ENCODE measurements around the gene MATN1.
"Not testable (repeated sequence)": the region's sequence is repeated elsewhere in the genome, so short reads cannot be mapped to it uniquely, and the experiment has no call there.

Gene MATN1

GRCh38 chr1:30723331-30723755 is at the start of gene MATN1:
TSS of gene MATN1 (minus strand) at chr1:30723585. CDS start at chr1:30723551, 34 bp downstream.
- H3K27ac ChIP-seq (ENCODE audit: low read length), result no peak within 1 kb of the TSS
- peaks cover 3% of the 10 kb centered on the region; the same call in 1 of the 2 replicates for H3K4me1 ChIP-seq (ENCODE audit: insufficient read depth, low read length)
- no peak within 1 kb of the TSS for H3K4me3 ChIP-seq (ENCODE audit: low read length)
- no peak within 1 kb of the TSS for H3K9ac ChIP-seq (ENCODE audit: low read depth, low read length)
- H3K9me3 ChIP-seq (ENCODE audit: insufficient read depth, low read depth, low read length), result no peaks in the 10 kb centered on the region
- H3K36me3 ChIP-seq (ENCODE audit: insufficient read depth, low read depth, low read length), result no peaks in the 10 kb centered on the region
- no peaks in the 10 kb centered on the region for H3K27me3 ChIP-seq (ENCODE audit: insufficient read depth, low read length)

- H3K27me3 ChIP-seq (ENCODE audit: insufficient read depth, low read length), result no peaks in the 10 kb centered on the region
- no peaks in the 10 kb centered on the region for H3K9me3 ChIP-seq (ENCODE audit: insufficient read depth, low read depth, low read length)
- H3K4me1 ChIP-seq (ENCODE audit: insufficient read depth, low read length), result no peaks in the 10 kb centered on the region
- H3K36me3 ChIP-seq (ENCODE audit: insufficient read depth, low read depth, low read length), result no peaks in the 10 kb centered on the region
- H3K27ac ChIP-seq (ENCODE audit: low read length), result no peak overlapping the region
- no peak overlapping the region for H3K9ac ChIP-seq (ENCODE audit: low read depth, low read length)
- H3K4me3 ChIP-seq (ENCODE audit: low read length), result no peak overlapping the region
These were observed 47.6 kb upstream of the MATN1 start for GRCh38 chr1:30771005-30771404.

- no peak overlapping the region for H3K9ac ChIP-seq (ENCODE audit: low read depth, low read length)
- H3K36me3 ChIP-seq (ENCODE audit: insufficient read depth, low read depth, low read length), result no peaks in the 10 kb centered on the region
- H3K27ac ChIP-seq (ENCODE audit: low read length), result no peak overlapping the region
- H3K27me3 ChIP-seq (ENCODE audit: insufficient read depth, low read length), result no peaks in the 10 kb centered on the region
- no peaks in the 10 kb centered on the region for H3K9me3 ChIP-seq (ENCODE audit: insufficient read depth, low read depth, low read length)
- no peak overlapping the region for H3K4me3 ChIP-seq (ENCODE audit: low read length)
- H3K4me1 ChIP-seq (ENCODE audit: insufficient read depth, low read length), result no peaks in the 10 kb centered on the region
These were observed 46.8 kb upstream of the MATN1 start for GRCh38 chr1:30770150-30770549.

- Histone ChIP-seq H3K4me1 (ENCODE audit: insufficient read depth, low read length) (no peaks in the 10 kb centered on the region), H3K9me3 (ENCODE audit: insufficient read depth, low read depth, low read length) (no peaks in the 10 kb centered on the region), H3K27ac (ENCODE audit: low read length) (no peak overlapping the region), H3K36me3 (ENCODE audit: insufficient read depth, low read depth, low read length) (no peaks in the 10 kb centered on the region), H3K9ac (ENCODE audit: low read depth, low read length) (no peak overlapping the region), H3K27me3 (ENCODE audit: insufficient read depth, low read length) (no peaks in the 10 kb centered on the region), H3K4me3 (ENCODE audit: low read length) (no peak overlapping the region)
These were observed 45.7 kb upstream of the MATN1 start for GRCh38 chr1:30768830-30769718.

- no peak overlapping the region for H3K27ac ChIP-seq (ENCODE audit: low read length)
- no peak overlapping the region for H3K4me3 ChIP-seq (ENCODE audit: low read length)
- no peaks in the 10 kb centered on the region for H3K9me3 ChIP-seq (ENCODE audit: insufficient read depth, low read depth, low read length)
- H3K4me1 ChIP-seq (ENCODE audit: insufficient read depth, low read length), result no peaks in the 10 kb centered on the region
- no peaks in the 10 kb centered on the region for H3K36me3 ChIP-seq (ENCODE audit: insufficient read depth, low read depth, low read length)
- H3K9ac ChIP-seq (ENCODE audit: low read depth, low read length), result no peak overlapping the region
- H3K27me3 ChIP-seq (ENCODE audit: insufficient read depth, low read length), result no peaks in the 10 kb centered on the region
These were observed 44.9 kb upstream of the MATN1 start for GRCh38 chr1:30768159-30768829.

GRCh38 chr1:30766948-30767347 is 43.6 kb upstream of the MATN1 start:
- not testable (repeated sequence) for H3K9ac ChIP-seq (ENCODE audit: low read depth, low read length); H3K9me3 ChIP-seq (ENCODE audit: insufficient read depth, low read depth, low read length); H3K36me3 ChIP-seq (ENCODE audit: insufficient read depth, low read depth, low read length); H3K4me3 ChIP-seq (ENCODE audit: low read length); H3K27me3 ChIP-seq (ENCODE audit: insufficient read depth, low read length); H3K27ac ChIP-seq (ENCODE audit: low read length); H3K4me1 ChIP-seq (ENCODE audit: insufficient read depth, low read length)

GRCh38 chr1:30765556-30766434 is 42.4 kb upstream of the MATN1 start:
- Histone ChIP-seq H3K4me3 (ENCODE audit: low read length) (no peak overlapping the region), H3K9me3 (ENCODE audit: insufficient read depth, low read depth, low read length) (no peaks in the 10 kb centered on the region), H3K27me3 (ENCODE audit: insufficient read depth, low read length) (no peaks in the 10 kb centered on the region), H3K36me3 (ENCODE audit: insufficient read depth, low read depth, low read length) (no peaks in the 10 kb centered on the region), H3K27ac (ENCODE audit: low read length) (no peak overlapping the region), H3K4me1 (ENCODE audit: insufficient read depth, low read length) (peaks cover 8% of the 10 kb centered on the region; the same call in 1 of the 2 replicates), H3K9ac (ENCODE audit: low read depth, low read length) (no peak overlapping the region)

GRCh38 chr1:30764939-30765555 is 41.7 kb upstream of the MATN1 start:
- Histone ChIP-seq H3K4me3 (ENCODE audit: low read length) (no peak overlapping the region), H3K36me3 (ENCODE audit: insufficient read depth, low read depth, low read length) (no peaks in the 10 kb centered on the region), H3K4me1 (ENCODE audit: insufficient read depth, low read length) (peaks cover 12% of the 10 kb centered on the region), H3K9ac (ENCODE audit: low read depth, low read length) (no peak overlapping the region), H3K9me3 (ENCODE audit: insufficient read depth, low read depth, low read length) (no peaks in the 10 kb centered on the region; the same call in 1 of the 2 replicates), H3K27me3 (ENCODE audit: insufficient read depth, low read length) (no peaks in the 10 kb centered on the region), H3K27ac (ENCODE audit: low read length) (no peak overlapping the region)

- peaks cover 14% of the 10 kb centered on the region for H3K4me1 ChIP-seq (ENCODE audit: insufficient read depth, low read length)
- no peaks in the 10 kb centered on the region; the same call in 1 of the 2 replicates for H3K9me3 ChIP-seq (ENCODE audit: insufficient read depth, low read depth, low read length)
- no peak overlapping the region for H3K9ac ChIP-seq (ENCODE audit: low read depth, low read length)
- no peak overlapping the region for H3K4me3 ChIP-seq (ENCODE audit: low read length)
- H3K27ac ChIP-seq (ENCODE audit: low read length), result no peak overlapping the region
- H3K36me3 ChIP-seq (ENCODE audit: insufficient read depth, low read depth, low read length), result no peaks in the 10 kb centered on the region
- H3K27me3 ChIP-seq (ENCODE audit: insufficient read depth, low read length), result no peaks in the 10 kb centered on the region
These were observed 41.0 kb upstream of the MATN1 start for GRCh38 chr1:30764396-30764795.

GRCh38 chr1:30763651-30764248 is 40.4 kb upstream of the MATN1 start:
- no peaks in the 10 kb centered on the region for H3K36me3 ChIP-seq (ENCODE audit: insufficient read depth, low read depth, low read length)
- H3K4me1 ChIP-seq (ENCODE audit: insufficient read depth, low read length), result peaks cover 14% of the 10 kb centered on the region
- no peak overlapping the region for H3K9ac ChIP-seq (ENCODE audit: low read depth, low read length)
- H3K27me3 ChIP-seq (ENCODE audit: insufficient read depth, low read length), result no peaks in the 10 kb centered on the region
- H3K27ac ChIP-seq (ENCODE audit: low read length), result no peak overlapping the region
- no peaks in the 10 kb centered on the region; the same call in 1 of the 2 replicates for H3K9me3 ChIP-seq (ENCODE audit: insufficient read depth, low read depth, low read length)
- H3K4me3 ChIP-seq (ENCODE audit: low read length), result no peak overlapping the region
